ENCODE data around the gene IFT88. TPM values are rescaled to one million over a fixed set of nuclear protein-coding genes. Genes with fewer than 3 reads are reported as not detected.

Gene IFT88
- total RNA-seq, 2 experiments from 2014 or later: 3.9 to 4.0 TPM

DNA sequence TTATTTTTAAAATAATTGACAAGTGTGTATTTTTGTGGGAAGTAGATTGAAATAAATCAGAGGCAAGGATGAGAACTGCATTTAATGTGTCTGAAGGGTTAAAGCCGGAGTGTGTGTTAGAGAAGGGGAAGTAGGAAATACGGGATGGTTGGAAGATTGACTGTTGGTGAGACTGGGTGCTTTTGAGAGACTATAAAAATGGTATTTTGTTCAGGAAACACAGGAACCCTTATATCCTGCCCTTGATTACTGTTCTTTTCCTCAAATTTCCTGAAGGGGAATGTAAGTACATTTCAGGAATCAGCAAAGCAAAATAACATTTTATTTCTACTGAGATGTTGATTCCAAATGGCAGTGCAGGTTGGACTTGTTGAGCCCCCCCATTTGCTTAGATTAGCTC, 15.1 kb downstream of the IFT88 start:
- Mint-ChIP-seq H3K36me3 (peaks cover 48% of the 10 kb centered on the region), H3K4me3 (no peak overlapping the region), H3K4me1 (no peaks in the 10 kb centered on the region), H3K27me3 (no peaks in the 10 kb centered on the region), H3K27ac (no peak overlapping the region), H3K9me3 (peaks cover 19% of the 10 kb centered on the region)
- DNase-seq: no peak

- H3K27me3 Mint-ChIP-seq: no peaks in the 10 kb centered on the region
- H3K9me3 Mint-ChIP-seq: peaks cover 11% of the 10 kb centered on the region
- DNase-seq: no peak
- H3K27ac Mint-ChIP-seq: no peak overlapping the region
- H3K4me3 Mint-ChIP-seq: no peak overlapping the region
- H3K36me3 Mint-ChIP-seq: peaks cover 33% of the 10 kb centered on the region
- H3K4me1 Mint-ChIP-seq: no peaks in the 10 kb centered on the region
These were observed 16.9 kb downstream of the IFT88 start for GRCh38 chr13:20583803-20584293.

DNA sequence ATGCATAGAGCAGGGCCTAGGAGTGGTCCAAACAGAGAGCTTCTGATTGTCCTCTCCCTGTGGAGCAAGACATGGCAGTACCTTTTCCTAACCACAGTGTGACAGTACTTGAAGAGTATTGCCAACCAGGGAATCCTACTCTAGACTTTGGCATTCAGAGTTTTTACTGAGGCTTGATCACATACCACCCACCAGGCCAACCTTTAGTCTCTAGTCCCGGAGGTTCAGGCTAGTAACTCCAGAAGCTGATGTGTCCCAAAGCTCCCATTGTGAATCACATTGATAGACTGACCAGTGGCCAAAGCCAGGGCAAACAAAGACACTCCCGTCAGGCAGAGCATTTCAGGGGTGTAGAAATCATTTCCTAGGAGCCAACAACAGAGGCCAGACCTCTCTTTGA, 18.4 kb downstream of the IFT88 start:
- Mint-ChIP-seq H3K4me3 (no peak overlapping the region), H3K4me1 (no peaks in the 10 kb centered on the region), H3K27ac (no peak overlapping the region), H3K9me3 (peaks cover 11% of the 10 kb centered on the region), H3K27me3 (no peaks in the 10 kb centered on the region), H3K36me3 (peaks cover 28% of the 10 kb centered on the region)
- DNase-seq: no peak

DNA sequence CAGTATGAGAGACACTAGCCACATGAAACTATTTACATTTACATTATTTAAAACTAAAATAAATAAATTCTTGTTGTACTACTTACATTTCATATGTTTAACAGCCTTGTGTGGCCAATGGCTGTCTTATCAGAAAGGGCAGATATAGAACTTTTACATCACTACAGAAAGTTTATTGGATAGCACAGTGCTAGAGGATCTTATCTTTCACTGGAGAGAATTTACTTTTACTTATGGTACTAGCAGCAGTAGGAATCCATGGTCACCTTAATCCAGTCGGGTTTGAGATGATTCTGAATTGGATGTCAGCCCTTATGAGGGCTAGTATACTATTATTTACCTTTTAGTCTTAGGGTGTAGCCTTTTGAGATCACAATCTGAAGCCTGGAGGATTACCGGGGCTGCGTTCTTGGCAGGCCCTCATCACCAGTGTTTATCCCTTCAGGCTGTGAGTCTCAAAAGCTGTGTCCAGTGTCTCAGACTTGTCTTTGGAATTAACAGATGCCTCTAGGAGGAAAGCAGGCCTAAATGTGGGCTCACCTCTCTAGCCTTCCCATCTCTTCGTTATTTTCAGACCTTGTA, 21.7 kb downstream of the IFT88 start:
- H3K9me3 Mint-ChIP-seq: peaks cover 7% of the 10 kb centered on the region
- H3K4me1 Mint-ChIP-seq: no peaks in the 10 kb centered on the region
- no peaks in the 10 kb centered on the region for H3K27me3 Mint-ChIP-seq
- H3K4me3 Mint-ChIP-seq: no peak overlapping the region
- no peak for DNase-seq
- no peak overlapping the region for H3K27ac Mint-ChIP-seq
- peaks cover 17% of the 10 kb centered on the region for H3K36me3 Mint-ChIP-seq

DNA sequence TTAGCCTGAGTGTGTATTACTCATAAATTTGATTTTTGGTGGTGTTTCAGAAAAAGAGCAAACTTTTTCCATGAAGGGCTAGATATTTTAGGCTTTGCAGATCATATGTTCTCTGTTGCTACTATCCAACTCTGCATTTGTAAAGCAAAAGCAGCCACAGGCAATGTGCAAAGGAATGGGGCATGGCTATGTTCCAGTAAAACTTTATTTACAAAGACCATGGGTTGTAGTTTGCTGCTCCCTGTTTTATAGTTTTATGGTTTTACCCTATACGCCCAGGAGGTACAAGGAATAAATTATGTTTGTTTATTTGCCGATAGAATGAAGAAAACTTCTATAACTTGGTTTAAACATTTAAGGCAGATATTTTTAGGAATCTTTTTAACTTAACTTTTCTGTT, 23.6 kb downstream of the IFT88 start:
- Mint-ChIP-seq H3K27me3 (no peaks in the 10 kb centered on the region), H3K4me1 (no peaks in the 10 kb centered on the region), H3K27ac (no peak overlapping the region), H3K4me3 (no peak overlapping the region), H3K9me3 (no peaks in the 10 kb centered on the region), H3K36me3 (peaks cover 5% of the 10 kb centered on the region)
- DNase-seq: no peak

DNA sequence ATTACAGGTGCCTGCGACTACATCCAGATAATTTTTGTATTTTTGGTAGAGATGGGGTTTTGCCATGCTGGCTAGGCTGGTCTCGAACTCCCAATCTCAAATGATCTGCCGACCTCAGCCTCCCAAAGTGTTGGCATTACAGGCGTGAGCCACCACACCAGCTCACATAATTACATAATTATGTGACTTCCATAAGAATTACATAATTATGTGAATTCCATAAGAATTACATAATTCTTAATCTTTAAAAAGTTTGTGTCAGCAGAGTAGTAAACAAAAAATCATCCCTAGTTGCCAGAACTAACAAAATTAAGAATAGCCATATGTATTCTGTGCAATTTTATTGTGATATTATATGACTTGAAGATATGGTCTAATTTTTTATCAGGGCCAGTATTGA, 25.6 kb downstream of the IFT88 start:
- Mint-ChIP-seq H3K36me3 (peaks cover 1% of the 10 kb centered on the region), H3K27me3 (no peaks in the 10 kb centered on the region), H3K27ac (no peak overlapping the region), H3K9me3 (no peaks in the 10 kb centered on the region), H3K4me1 (no peaks in the 10 kb centered on the region), H3K4me3 (no peak overlapping the region)
- DNase-seq: no peak

- DNase-seq: no peak
- H3K27me3 Mint-ChIP-seq: no peaks in the 10 kb centered on the region
- H3K9me3 Mint-ChIP-seq: no peaks in the 10 kb centered on the region
- H3K27ac Mint-ChIP-seq: no peak overlapping the region
- H3K4me1 Mint-ChIP-seq: no peaks in the 10 kb centered on the region
- H3K36me3 Mint-ChIP-seq: no peaks in the 10 kb centered on the region
- H3K4me3 Mint-ChIP-seq: no peak overlapping the region
These were observed 27.3 kb downstream of the IFT88 start for GRCh38 chr13:20594280-20594679.

DNA sequence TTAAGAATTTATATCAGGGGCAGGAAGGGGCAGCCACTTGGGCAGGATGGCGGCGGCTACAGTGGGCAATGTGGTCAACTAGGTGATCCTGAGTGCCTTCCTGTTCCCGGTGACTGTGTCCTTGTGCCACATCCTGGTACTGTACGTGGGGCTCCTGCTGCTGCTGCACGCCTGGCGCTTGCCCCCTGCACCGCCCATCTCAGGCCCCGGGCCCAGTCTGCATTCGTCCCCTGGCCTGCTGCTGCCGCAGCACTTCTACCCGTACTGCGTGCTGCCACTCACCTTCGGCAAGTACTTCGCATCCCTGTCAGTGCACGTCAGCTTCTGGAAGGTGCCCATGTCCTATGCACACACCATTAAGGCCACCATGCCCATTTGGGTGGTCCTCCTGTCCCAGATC, 40.1 kb downstream of the IFT88 start:
- Mint-ChIP-seq H3K27me3 (no peaks in the 10 kb centered on the region), H3K4me1 (no peaks in the 10 kb centered on the region), H3K36me3 (no peaks in the 10 kb centered on the region), H3K4me3 (no peak overlapping the region), H3K27ac (no peak overlapping the region), H3K9me3 (no peaks in the 10 kb centered on the region)
- no peak for DNase-seq

DNA sequence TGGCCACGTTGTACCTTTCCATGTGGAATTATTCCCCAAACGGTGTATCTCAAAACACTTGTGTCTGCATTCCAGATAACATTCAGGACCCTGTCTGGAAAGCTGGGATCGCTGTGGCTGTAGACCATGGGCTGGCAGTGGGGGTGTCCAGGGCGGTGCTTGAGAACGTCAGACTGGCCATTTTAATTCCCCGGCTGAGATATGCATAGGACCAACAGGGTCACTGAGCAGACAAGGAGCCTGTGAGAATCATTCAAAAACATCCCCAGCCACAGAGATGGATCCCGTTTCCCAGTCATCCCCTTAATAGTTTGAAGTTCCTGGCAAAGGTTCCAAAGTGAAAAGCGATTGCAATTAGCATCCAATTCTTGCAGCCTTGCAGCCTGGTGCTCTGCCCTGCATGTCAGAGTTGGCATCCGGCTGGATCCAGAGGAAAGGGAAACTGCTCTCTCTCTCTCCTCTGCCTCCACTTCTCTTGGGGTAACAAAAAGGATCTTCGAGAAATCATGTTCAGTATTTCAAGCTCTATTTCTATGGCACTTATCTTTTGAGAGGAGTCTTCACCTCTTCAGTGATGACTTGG, 41.6 kb downstream of the IFT88 start:
- Mint-ChIP-seq H3K27ac (no peak overlapping the region), H3K27me3 (no peaks in the 10 kb centered on the region), H3K36me3 (no peaks in the 10 kb centered on the region), H3K4me1 (no peaks in the 10 kb centered on the region), H3K4me3 (no peak overlapping the region), H3K9me3 (no peaks in the 10 kb centered on the region)
- DNase-seq: no peak

GRCh38 chr13:20609145-20609544, 42.2 kb downstream of the IFT88 start:
- Mint-ChIP-seq H3K27ac (no peak overlapping the region), H3K4me3 (no peak overlapping the region), H3K36me3 (no peaks in the 10 kb centered on the region), H3K4me1 (no peaks in the 10 kb centered on the region), H3K9me3 (no peaks in the 10 kb centered on the region), H3K27me3 (no peaks in the 10 kb centered on the region)
- DNase-seq: no peak

DNA sequence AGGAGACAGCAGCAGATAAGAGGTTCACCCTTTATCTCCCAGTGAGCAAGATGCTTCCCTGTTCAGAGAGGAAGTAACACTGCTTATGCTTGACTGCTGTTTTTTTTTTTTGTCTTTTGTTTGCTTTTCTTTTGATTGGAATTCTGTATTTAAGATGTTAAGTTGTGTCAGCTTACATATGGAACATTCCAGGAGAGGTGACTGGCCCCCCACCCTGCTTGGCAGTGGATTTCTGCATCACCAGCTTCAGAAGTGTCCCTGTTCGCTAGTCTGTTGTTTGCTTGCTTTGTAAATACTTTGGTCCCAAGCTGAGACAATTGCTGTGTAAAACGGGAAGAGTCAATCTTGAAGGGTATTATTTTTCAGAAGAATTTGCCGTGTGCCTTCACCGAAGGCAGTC, 43.0 kb downstream of the IFT88 start:
- Mint-ChIP-seq H3K27ac (no peak overlapping the region), H3K9me3 (no peaks in the 10 kb centered on the region)

GRCh38 chr13:20616059-20616797, 49.3 kb downstream of the IFT88 start:
- Mint-ChIP-seq H3K4me3 (no peak overlapping the region), H3K4me1 (no peaks in the 10 kb centered on the region), H3K27me3 (no peaks in the 10 kb centered on the region), H3K36me3 (peaks cover 4% of the 10 kb centered on the region), H3K27ac (no peak overlapping the region), H3K9me3 (no peaks in the 10 kb centered on the region)
- no peak for DNase-seq

More for the DNA sequence above, 43.0 kb downstream of the IFT88 start:
- Mint-ChIP-seq H3K4me1 (no peaks in the 10 kb centered on the region), H3K36me3 (no peaks in the 10 kb centered on the region), H3K27me3 (no peaks in the 10 kb centered on the region), H3K4me3 (no peak overlapping the region)
- no peak for DNase-seq

DNA sequence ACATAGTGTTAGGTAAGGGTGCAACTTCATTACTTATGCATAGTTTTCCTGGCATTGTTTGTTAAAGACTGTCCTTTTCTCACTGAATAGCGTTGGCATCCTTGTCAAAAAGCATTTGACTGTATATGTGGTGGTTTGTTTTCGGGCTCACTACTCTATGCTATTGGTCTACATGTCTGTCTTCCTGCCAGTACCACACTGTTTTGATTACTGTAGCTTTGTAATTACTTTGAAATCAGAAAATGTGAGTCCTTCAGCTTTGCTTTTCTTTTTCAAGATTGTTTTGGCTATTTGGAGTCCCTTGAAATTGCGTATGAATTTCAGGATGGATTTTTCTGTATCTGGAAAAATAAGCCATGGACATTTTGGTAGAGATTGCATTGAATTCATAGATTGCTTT, 56.0 kb downstream of the IFT88 start:
- peaks cover 7% of the 10 kb centered on the region for H3K9me3 Mint-ChIP-seq
- peaks cover 22% of the 10 kb centered on the region for H3K36me3 Mint-ChIP-seq

GRCh38 chr13:20624213-20624612, 57.3 kb downstream of the IFT88 start:
- no peak overlapping the region for H3K27ac Mint-ChIP-seq
- peaks cover 7% of the 10 kb centered on the region for H3K9me3 Mint-ChIP-seq
- H3K4me3 Mint-ChIP-seq: no peak overlapping the region
- no peak for DNase-seq
- H3K36me3 Mint-ChIP-seq: peaks cover 22% of the 10 kb centered on the region
- no peaks in the 10 kb centered on the region for H3K27me3 Mint-ChIP-seq
- H3K4me1 Mint-ChIP-seq: no peaks in the 10 kb centered on the region

More for the DNA sequence above, 56.0 kb downstream of the IFT88 start:
- DNase-seq: no peak
- Mint-ChIP-seq H3K27me3 (no peaks in the 10 kb centered on the region), H3K27ac (no peak overlapping the region), H3K4me1 (no peaks in the 10 kb centered on the region), H3K4me3 (no peak overlapping the region)

DNA sequence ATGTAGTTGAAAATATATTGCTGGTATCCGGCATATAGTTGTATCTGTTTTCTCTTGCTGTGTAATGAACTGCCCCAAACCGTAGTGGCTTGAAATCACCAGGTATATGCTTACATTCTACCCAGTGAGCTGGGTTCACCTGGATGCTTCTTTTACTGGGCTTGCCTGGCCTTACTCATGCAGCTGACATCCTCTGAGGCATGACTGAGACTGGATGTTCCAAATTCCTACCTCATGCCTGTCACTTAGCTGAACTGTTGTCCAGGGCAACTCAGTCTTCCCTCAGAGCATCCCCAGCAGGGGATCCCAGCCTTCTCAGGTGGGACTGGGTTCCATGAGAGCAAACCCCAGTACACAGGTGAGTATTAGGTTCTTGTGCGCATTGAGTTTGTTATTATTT, 66.8 kb downstream of the IFT88 start:
- Mint-ChIP-seq H3K9me3 (no peaks in the 10 kb centered on the region), H3K36me3 (peaks cover 12% of the 10 kb centered on the region), H3K27ac (no peak overlapping the region), H3K27me3 (no peaks in the 10 kb centered on the region), H3K4me3 (no peak overlapping the region), H3K4me1 (peaks cover 3% of the 10 kb centered on the region)
- no peak for DNase-seq

DNA sequence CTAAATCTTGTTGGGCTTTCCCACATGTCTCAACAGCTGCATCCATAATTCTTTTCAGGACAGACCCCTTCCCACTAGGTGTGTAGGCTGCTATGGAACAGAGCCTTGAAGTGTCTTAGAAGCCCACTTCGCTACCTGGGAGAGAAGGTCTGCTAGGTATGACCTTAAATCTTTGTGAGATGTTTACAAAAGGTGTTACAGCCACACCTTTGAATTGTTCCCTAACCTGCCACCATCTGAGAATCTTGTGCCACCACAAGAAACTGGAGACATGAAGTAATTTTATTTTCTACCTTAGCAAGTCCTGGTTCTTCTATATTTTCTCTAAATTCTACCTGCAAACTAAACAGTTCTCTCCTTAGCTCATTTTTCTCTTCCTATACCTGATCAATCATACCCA, 69.1 kb downstream of the IFT88 start:
- Mint-ChIP-seq H3K27me3 (no peaks in the 10 kb centered on the region), H3K4me1 (peaks cover 3% of the 10 kb centered on the region), H3K27ac (no peak overlapping the region), H3K9me3 (no peaks in the 10 kb centered on the region), H3K4me3 (no peak overlapping the region), H3K36me3 (peaks cover 12% of the 10 kb centered on the region)
- no peak for DNase-seq

All from activated naive CD8-positive, alpha-beta T cell treated with anti-CD3 and anti-CD28 coated beads for 36 hours (primary cell).